Effector memory CD4-positive, alpha-beta T cell (primary cell): ENCODE measurements around the gene RUVBL2.
A peak's percentile ranks its signal among the peaks of the same experiment; 100 is the strongest.

Experiments used
- DNase-seq, 3 donors: peaks; one replicate each; pipeline ENCODE4 v3.0.0-alpha.2; 2020
- H3K27ac ChIP-seq: 2 replicates; pipeline ENCODE4 v1.7.0; 2013; ENCODE audit warnings: mild to moderate bottlenecking, low read length, moderate library complexity; ENCODE audit not compliant: insufficient read depth, poor library complexity, severe bottlenecking
- H3K27me3 ChIP-seq: replicated peaks from 2 replicates; pipeline ENCODE4 v1.7.0; 2013; ENCODE audit warnings: mild to moderate bottlenecking, low read length; ENCODE audit not compliant: insufficient read depth, control insufficient read depth, poor library complexity, severe bottlenecking
- H3K36me3 ChIP-seq: 2 replicates; pipeline ENCODE4 v1.7.0; 2013; ENCODE audit warnings: mild to moderate bottlenecking, low read length, moderate library complexity; ENCODE audit not compliant: control insufficient read depth, insufficient read depth
- H3K4me1 ChIP-seq: 2 replicates; pipeline ENCODE4 v1.7.0; 2013; ENCODE audit warnings: low read length, mild to moderate bottlenecking; ENCODE audit not compliant: control insufficient read depth, insufficient read depth, poor library complexity, severe bottlenecking
- H3K4me3 ChIP-seq: 2 replicates; pipeline ENCODE4 v1.7.0; 2013; ENCODE audit warnings: low read length, low read depth, mild to moderate bottlenecking; ENCODE audit not compliant: insufficient read depth, poor library complexity, severe bottlenecking
- H3K9me3 ChIP-seq: 2 replicates; pipeline ENCODE4 v1.7.0; 2013; ENCODE audit warnings: mild to moderate bottlenecking, low read length, moderate library complexity; ENCODE audit not compliant: control insufficient read depth

RUVBL2 gene

GRCh38 chr19:48969276-48970138, 24.2 kb upstream of the RUVBL2 start:
- Histone ChIP-seq H3K27ac (no peak overlapping the region), H3K36me3 (peaks cover 54% of the 10 kb centered on the region), H3K27me3 (no peaks in the 10 kb centered on the region), H3K4me1 (peaks cover 18% of the 10 kb centered on the region), H3K9me3 (no peaks in the 10 kb centered on the region), H3K4me3 (no peak overlapping the region)
- no peak for DNase-seq

- no peak overlapping the region for H3K4me3 ChIP-seq
- no peak overlapping the region for H3K27ac ChIP-seq
- no peaks in the 10 kb centered on the region for H3K9me3 ChIP-seq
- H3K4me1 ChIP-seq, result peaks cover 11% of the 10 kb centered on the region
- H3K27me3 ChIP-seq, result no peaks in the 10 kb centered on the region
- peaks cover 55% of the 10 kb centered on the region for H3K36me3 ChIP-seq
- DNase-seq, result no peak
Measured at GRCh38 chr19:48970139-48970766, 23.4 kb upstream of the RUVBL2 start.

DNA sequence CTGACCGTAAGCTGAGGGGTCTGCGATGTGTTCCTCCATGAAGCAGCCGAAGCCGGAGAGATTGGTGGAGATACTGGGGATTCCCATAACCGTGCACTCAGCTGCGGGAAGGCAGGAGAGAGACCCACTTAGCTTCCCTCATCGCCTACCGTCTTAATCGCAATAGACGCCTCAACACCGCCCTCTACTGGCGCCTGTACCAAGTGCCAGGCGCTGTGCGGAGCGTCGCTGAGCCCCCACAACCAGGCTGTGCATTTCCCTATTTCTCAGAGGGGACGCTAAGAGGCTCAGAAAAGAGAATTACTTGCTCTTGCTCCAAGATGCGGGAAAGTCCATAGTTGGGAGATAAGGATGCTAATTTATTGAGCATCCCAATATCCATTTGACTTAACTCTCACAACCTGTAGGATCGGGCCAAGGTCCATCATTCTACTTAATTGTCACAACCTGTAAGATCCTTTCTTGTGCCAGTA, 22.7 kb upstream of the RUVBL2 start:
- Histone ChIP-seq H3K36me3 (peaks cover 55% of the 10 kb centered on the region), H3K9me3 (no peaks in the 10 kb centered on the region), H3K27ac (no peak overlapping the region), H3K4me3 (no peak overlapping the region), H3K27me3 (no peaks in the 10 kb centered on the region), H3K4me1 (peaks cover 8% of the 10 kb centered on the region)
- peak; percentile 52 to 66 (median 56) for DNase-seq

GRCh38 chr19:48975947-48976847, 17.5 kb upstream of the RUVBL2 start:
- DNase-seq, result no peak

GRCh38 chr19:48977061-48977460, 16.6 kb upstream of the RUVBL2 start:
- no peak for DNase-seq
- Histone ChIP-seq H3K27me3 (no peaks in the 10 kb centered on the region), H3K9me3 (no peaks in the 10 kb centered on the region), H3K4me3 (no peak overlapping the region), H3K4me1 (no peaks in the 10 kb centered on the region), H3K27ac (no peak overlapping the region), H3K36me3 (peaks cover 18% of the 10 kb centered on the region)

More at GRCh38 chr19:48975947-48976847, 17.5 kb upstream of the RUVBL2 start:
- H3K9me3 ChIP-seq, result no peaks in the 10 kb centered on the region
- H3K4me3 ChIP-seq, result no peak overlapping the region
- H3K27ac ChIP-seq, result no peak overlapping the region
- H3K36me3 ChIP-seq, result peaks cover 16% of the 10 kb centered on the region
- H3K27me3 ChIP-seq, result no peaks in the 10 kb centered on the region
- no peaks in the 10 kb centered on the region for H3K4me1 ChIP-seq

- Histone ChIP-seq H3K36me3 (peaks cover 11% of the 10 kb centered on the region), H3K9me3 (no peaks in the 10 kb centered on the region), H3K27ac (no peak overlapping the region), H3K4me3 (no peak overlapping the region), H3K4me1 (no peaks in the 10 kb centered on the region), H3K27me3 (no peaks in the 10 kb centered on the region)
- DNase-seq, result no peak
Measured at GRCh38 chr19:48982280-48982679, 11.4 kb upstream of the RUVBL2 start.

GRCh38 chr19:48985711-48986110, 8.0 kb upstream of the RUVBL2 start:
- H3K9me3 ChIP-seq, result no peaks in the 10 kb centered on the region
- DNase-seq, result no peak
- H3K27me3 ChIP-seq, result no peaks in the 10 kb centered on the region
- H3K36me3 ChIP-seq, result peaks cover 16% of the 10 kb centered on the region
- no peak overlapping the region for H3K27ac ChIP-seq
- no peaks in the 10 kb centered on the region for H3K4me1 ChIP-seq
- H3K4me3 ChIP-seq, result no peak overlapping the region

- Histone ChIP-seq H3K9me3 (no peaks in the 10 kb centered on the region), H3K36me3 (peaks cover 16% of the 10 kb centered on the region)
- DNase-seq, result no peak
Measured at GRCh38 chr19:48986211-48986610, 7.5 kb upstream of the RUVBL2 start.

DNA sequence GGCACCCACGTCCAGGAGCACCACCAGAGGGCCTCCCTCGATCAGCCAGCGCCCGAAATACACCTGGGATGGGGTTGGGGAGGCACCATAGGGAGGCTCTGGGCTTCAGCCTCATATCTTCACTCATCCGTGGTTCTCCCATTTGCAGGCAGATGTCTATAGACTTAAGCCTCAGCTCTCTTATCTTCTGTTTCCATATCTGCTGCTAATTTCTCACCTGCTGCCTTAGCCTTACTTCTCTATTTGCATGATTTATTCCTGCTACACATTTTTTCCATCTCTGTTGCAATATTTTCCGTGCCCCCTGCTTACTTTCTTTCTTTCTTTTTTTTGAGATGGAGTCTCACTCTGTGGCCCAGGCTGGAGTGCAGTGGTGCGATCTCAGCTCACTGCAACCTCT, 6.4 kb upstream of the RUVBL2 start:
- peaks cover 11% of the 10 kb centered on the region for H3K4me1 ChIP-seq
- no peak overlapping the region for H3K4me3 ChIP-seq
- peaks cover 8% of the 10 kb centered on the region for H3K36me3 ChIP-seq
- H3K27ac ChIP-seq, result no peak overlapping the region
- DNase-seq, result no peak
- no peaks in the 10 kb centered on the region for H3K9me3 ChIP-seq
- H3K27me3 ChIP-seq, result no peaks in the 10 kb centered on the region

More at GRCh38 chr19:48986211-48986610, 7.5 kb upstream of the RUVBL2 start:
- no peaks in the 10 kb centered on the region for H3K27me3 ChIP-seq
- H3K4me1 ChIP-seq, result no peaks in the 10 kb centered on the region
- no peak overlapping the region for H3K27ac ChIP-seq
- no peak overlapping the region for H3K4me3 ChIP-seq
